ENCODE measurements around the gene SENP6.

Gene SENP6

GRCh38 chr6:75608304-75608703 lies 6.6 kb downstream of the SENP6 start:
- Histone ChIP-seq H3K4me3 (ENCODE audit: low read length) (no peak overlapping the region), H3K9me3 (ENCODE audit: control insufficient read depth, insufficient read depth, low read length) (no peaks in the 10 kb centered on the region), H3K4me1 (ENCODE audit: control insufficient read depth, insufficient read depth, low read length) (no peaks in the 10 kb centered on the region; the same call in 1 of the 2 replicates), H3K27ac (ENCODE audit: low read length) (no peak overlapping the region), H3K36me3 (ENCODE audit: control insufficient read depth, insufficient read depth, low read length) (no peaks in the 10 kb centered on the region), H3K27me3 (ENCODE audit: control insufficient read depth, insufficient read depth, low read length) (no peaks in the 10 kb centered on the region)
- DNase-seq (ENCODE audit: low read depth, low spot score), result no peak
- no CpG with 5 or more reads among the region's 3 CpGs for WGBS (ENCODE audit: insufficient coverage, insufficient read length)

- no peaks in the 10 kb centered on the region for H3K27me3 ChIP-seq (ENCODE audit: control insufficient read depth, insufficient read depth, low read length)
- no peaks in the 10 kb centered on the region for H3K36me3 ChIP-seq (ENCODE audit: control insufficient read depth, insufficient read depth, low read length)
- H3K4me1 ChIP-seq (ENCODE audit: control insufficient read depth, insufficient read depth, low read length), result no peaks in the 10 kb centered on the region; the same call in 1 of the 2 replicates
- H3K27ac ChIP-seq (ENCODE audit: low read length), result no peak overlapping the region
- no peaks in the 10 kb centered on the region for H3K9me3 ChIP-seq (ENCODE audit: control insufficient read depth, insufficient read depth, low read length)
- WGBS (ENCODE audit: insufficient coverage, insufficient read length), result no CpG with 5 or more reads among the region's 4 CpGs
- H3K4me3 ChIP-seq (ENCODE audit: low read length), result no peak overlapping the region
- DNase-seq (ENCODE audit: low read depth, low spot score), result no peak
Observed at GRCh38 chr6:75608956-75609533, 7.4 kb downstream of the SENP6 start.

- no peaks in the 10 kb centered on the region for H3K27me3 ChIP-seq (ENCODE audit: control insufficient read depth, insufficient read depth, low read length)
- no peak overlapping the region for H3K4me3 ChIP-seq (ENCODE audit: low read length)
- no peaks in the 10 kb centered on the region; the same call in 1 of the 2 replicates for H3K4me1 ChIP-seq (ENCODE audit: control insufficient read depth, insufficient read depth, low read length)
- DNase-seq (ENCODE audit: low read depth, low spot score), result no peak
- H3K27ac ChIP-seq (ENCODE audit: low read length), result no peak overlapping the region
- WGBS (ENCODE audit: insufficient coverage, insufficient read length), result no CpG with 5 or more reads among the region's 6 CpGs
- no peaks in the 10 kb centered on the region for H3K36me3 ChIP-seq (ENCODE audit: control insufficient read depth, insufficient read depth, low read length)
- H3K9me3 ChIP-seq (ENCODE audit: control insufficient read depth, insufficient read depth, low read length), result no peaks in the 10 kb centered on the region
Observed at GRCh38 chr6:75609639-75610590, 8.2 kb downstream of the SENP6 start.

- H3K27me3 ChIP-seq (ENCODE audit: control insufficient read depth, insufficient read depth, low read length), result no peaks in the 10 kb centered on the region
- H3K4me1 ChIP-seq (ENCODE audit: control insufficient read depth, insufficient read depth, low read length), result no peaks in the 10 kb centered on the region; the same call in 1 of the 2 replicates
- H3K27ac ChIP-seq (ENCODE audit: low read length), result no peak overlapping the region
- no peaks in the 10 kb centered on the region for H3K9me3 ChIP-seq (ENCODE audit: control insufficient read depth, insufficient read depth, low read length)
- H3K36me3 ChIP-seq (ENCODE audit: control insufficient read depth, insufficient read depth, low read length), result no peaks in the 10 kb centered on the region
- WGBS (ENCODE audit: insufficient coverage, insufficient read length), result no CpG with 5 or more reads among the region's 2 CpGs
- no peak for DNase-seq (ENCODE audit: low read depth, low spot score)
- H3K4me3 ChIP-seq (ENCODE audit: low read length), result no peak overlapping the region
Observed at GRCh38 chr6:75611011-75611701, 9.5 kb downstream of the SENP6 start.

- DNase-seq (ENCODE audit: low read depth, low spot score), result no peak
- 100% methylated on average over 1 of the region's 5 CpGs for WGBS (ENCODE audit: insufficient coverage, insufficient read length)
- Histone ChIP-seq H3K4me1 (ENCODE audit: control insufficient read depth, insufficient read depth, low read length) (no peaks in the 10 kb centered on the region; the same call in 1 of the 2 replicates), H3K27me3 (ENCODE audit: control insufficient read depth, insufficient read depth, low read length) (no peaks in the 10 kb centered on the region), H3K27ac (ENCODE audit: low read length) (no peak overlapping the region), H3K9me3 (ENCODE audit: control insufficient read depth, insufficient read depth, low read length) (no peaks in the 10 kb centered on the region), H3K4me3 (ENCODE audit: low read length) (no peak overlapping the region), H3K36me3 (ENCODE audit: control insufficient read depth, insufficient read depth, low read length) (no peaks in the 10 kb centered on the region)
Observed at GRCh38 chr6:75611702-75612375, 10.2 kb downstream of the SENP6 start.

- H3K27ac ChIP-seq (ENCODE audit: low read length), result no peak overlapping the region
- no CpG with 5 or more reads among the region's 3 CpGs for WGBS (ENCODE audit: insufficient coverage, insufficient read length)
- DNase-seq (ENCODE audit: low read depth, low spot score), result no peak
- H3K4me1 ChIP-seq (ENCODE audit: control insufficient read depth, insufficient read depth, low read length), result no peaks in the 10 kb centered on the region; the same call in 1 of the 2 replicates
- no peaks in the 10 kb centered on the region for H3K36me3 ChIP-seq (ENCODE audit: control insufficient read depth, insufficient read depth, low read length)
- H3K4me3 ChIP-seq (ENCODE audit: low read length), result no peak overlapping the region
- no peaks in the 10 kb centered on the region for H3K27me3 ChIP-seq (ENCODE audit: control insufficient read depth, insufficient read depth, low read length)
- H3K9me3 ChIP-seq (ENCODE audit: control insufficient read depth, insufficient read depth, low read length), result no peaks in the 10 kb centered on the region
Observed at GRCh38 chr6:75612434-75612833, 10.8 kb downstream of the SENP6 start.

GRCh38 chr6:75613056-75613501 lies 11.4 kb downstream of the SENP6 start:
- Histone ChIP-seq H3K27ac (ENCODE audit: low read length) (no peak overlapping the region), H3K9me3 (ENCODE audit: control insufficient read depth, insufficient read depth, low read length) (no peaks in the 10 kb centered on the region)
- no CpG with 5 or more reads among the region's 4 CpGs for WGBS (ENCODE audit: insufficient coverage, insufficient read length)

GRCh38 chr6:75618437-75618836 lies 16.8 kb downstream of the SENP6 start:
- WGBS (ENCODE audit: insufficient coverage, insufficient read length), result no CpG with 5 or more reads among the region's 1 CpG
- no peak overlapping the region for H3K27ac ChIP-seq (ENCODE audit: low read length)
- H3K4me1 ChIP-seq (ENCODE audit: control insufficient read depth, insufficient read depth, low read length), result peaks cover 2% of the 10 kb centered on the region; the same call in 1 of the 2 replicates
- no peak overlapping the region for H3K4me3 ChIP-seq (ENCODE audit: low read length)
- H3K36me3 ChIP-seq (ENCODE audit: control insufficient read depth, insufficient read depth, low read length), result no peaks in the 10 kb centered on the region
- DNase-seq (ENCODE audit: low read depth, low spot score), result no peak
- no peaks in the 10 kb centered on the region for H3K9me3 ChIP-seq (ENCODE audit: control insufficient read depth, insufficient read depth, low read length)
- H3K27me3 ChIP-seq (ENCODE audit: control insufficient read depth, insufficient read depth, low read length), result peaks cover 2% of the 10 kb centered on the region; the same call in 1 of the 2 replicates

More at GRCh38 chr6:75613056-75613501, 11.4 kb downstream of the SENP6 start:
- no peak for DNase-seq (ENCODE audit: low read depth, low spot score)
- no peaks in the 10 kb centered on the region for H3K36me3 ChIP-seq (ENCODE audit: control insufficient read depth, insufficient read depth, low read length)
- no peaks in the 10 kb centered on the region; the same call in 1 of the 2 replicates for H3K4me1 ChIP-seq (ENCODE audit: control insufficient read depth, insufficient read depth, low read length)
- no peak overlapping the region for H3K4me3 ChIP-seq (ENCODE audit: low read length)
- no peaks in the 10 kb centered on the region for H3K27me3 ChIP-seq (ENCODE audit: control insufficient read depth, insufficient read depth, low read length)

- DNase-seq (ENCODE audit: low read depth, low spot score), result no peak
- peaks cover 2% of the 10 kb centered on the region; the same call in 1 of the 2 replicates for H3K4me1 ChIP-seq (ENCODE audit: control insufficient read depth, insufficient read depth, low read length)
- no peaks in the 10 kb centered on the region for H3K9me3 ChIP-seq (ENCODE audit: control insufficient read depth, insufficient read depth, low read length)
- no peaks in the 10 kb centered on the region; the same call in 1 of the 2 replicates for H3K36me3 ChIP-seq (ENCODE audit: control insufficient read depth, insufficient read depth, low read length)
- H3K27ac ChIP-seq (ENCODE audit: low read length), result no peak overlapping the region
- H3K4me3 ChIP-seq (ENCODE audit: low read length), result no peak overlapping the region
- WGBS (ENCODE audit: insufficient coverage, insufficient read length), result no CpG with 5 or more reads among the region's 5 CpGs
- peaks cover 2% of the 10 kb centered on the region; the same call in 1 of the 2 replicates for H3K27me3 ChIP-seq (ENCODE audit: control insufficient read depth, insufficient read depth, low read length)
Observed at GRCh38 chr6:75619230-75619899, 17.7 kb downstream of the SENP6 start.
